GM12892 (cell line): ENCODE measurements around the gene IPO7.
"Not testable (repeated sequence)": the region's sequence is repeated elsewhere in the genome, so short reads cannot be mapped to it uniquely, and the experiment has no call there.

Experiments
- POLR2AphosphoS5 ChIP-seq: IDR thresholded peaks from 2 replicates; pipeline ENCODE4 v1.6.1; 2011; ENCODE audit warnings: low read depth, low read length, control low read depth
- TAF1 ChIP-seq: IDR thresholded peaks from 2 replicates; pipeline ENCODE4 v1.6.1; 2011; ENCODE audit warnings: low read depth, mild to moderate bottlenecking, control low read depth, low read length, borderline replicate concordance

DNA sequence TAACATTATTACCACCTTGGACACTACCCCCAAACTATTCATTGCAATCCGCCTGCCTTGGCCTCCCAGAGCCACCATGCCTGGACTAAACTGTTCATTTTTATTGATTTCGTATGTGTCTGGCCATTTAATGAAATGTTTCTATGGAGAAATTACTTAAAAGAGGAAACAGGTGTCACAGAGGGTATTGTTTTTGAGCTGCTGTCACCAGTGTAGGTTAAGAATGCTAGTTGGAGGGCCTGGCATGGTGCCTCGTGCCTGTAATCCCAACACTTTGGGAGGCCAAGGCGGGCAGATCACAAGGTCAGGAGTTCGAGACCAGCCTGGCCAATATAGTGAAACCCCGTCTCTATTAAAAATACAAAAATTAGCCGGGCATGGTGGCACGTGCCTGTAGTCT is 17.4 kb downstream of the IPO7 start:
- TF ChIP-seq POLR2AphosphoS5, TAF1: not testable (repeated sequence)
